H1 (cell line): ENCODE measurements around the gene ZBTB26. TPM values are rescaled to one million over a fixed set of nuclear protein-coding genes. Genes with fewer than 3 reads are reported as not detected.

ENCODE experiments used
- CTCF ChIA-PET: fragments of 300-600 bp; sonication (Branson Sonifier 250); formaldehyde crosslinking; loops from one replicate; lab custom pipeline; 2021; ENCODE audit not compliant: partially characterized antibody; lab: Charles Lee
- POLR2A ChIA-PET: fragments of 300-600 bp; sonication (Branson Sonifier 250); formaldehyde crosslinking; loops from one replicate; lab custom pipeline; 2021; ENCODE audit warnings: inconsistent platforms; ENCODE audit not compliant: partially characterized antibody; lab: Charles Lee
- DNase-seq, 2 experiments: peaks; one replicate each; pipeline versions ENCODE4 v3.0.0 to v3.0.0-alpha.2; 2010 to 2022; ENCODE audit warnings: low spot score in 2 of 2, low read depth in 1 of 2, mixed read lengths in 1 of 2
- FAIRE-seq: peaks from 2 replicates; lab custom pipeline; 2011; peaks lifted over from hg19 to GRCh38; lab: Jason Lieb, UNC
- H2AFZ ChIP-seq: 2 replicates; pipeline ENCODE4 v1.8.1; 2012; ENCODE audit warnings: low read length, inconsistent platforms
- H2AK5ac ChIP-seq: 2 replicates; pipeline ENCODE4 v1.6.1; 2013; ENCODE audit warnings: low read depth, low read length
- H2BK120ac ChIP-seq: replicated peaks from 2 replicates; pipeline ENCODE3; 2013; ENCODE audit warnings: low read depth, low read length, inconsistent platforms
- H2BK12ac ChIP-seq: 2 replicates; pipeline ENCODE4 v1.6.1; 2013; ENCODE audit warnings: low read depth, low read length
- H2BK15ac ChIP-seq: 2 replicates; pipeline ENCODE4 v1.6.1; 2013; ENCODE audit warnings: low read length
- H2BK20ac ChIP-seq: 2 replicates; pipeline ENCODE4 v1.6.1; 2013; ENCODE audit warnings: low read length
- H2BK5ac ChIP-seq: 2 replicates; pipeline ENCODE4 v1.6.1; 2013; ENCODE audit warnings: low read depth, low read length
- H3K14ac ChIP-seq: 2 replicates; pipeline ENCODE4 v1.6.1; 2013; ENCODE audit warnings: inconsistent platforms; ENCODE audit not compliant: insufficient read length
- H3K18ac ChIP-seq: 2 replicates; pipeline ENCODE4 v1.6.1; 2013; ENCODE audit warnings: low read length; ENCODE audit errors: extremely low read depth
- H3K23ac ChIP-seq: 2 replicates; pipeline ENCODE4 v1.6.1; 2013; ENCODE audit warnings: inconsistent platforms; ENCODE audit not compliant: insufficient read length
- H3K23me2 ChIP-seq: 2 replicates; pipeline ENCODE4 v1.6.1; 2013; ENCODE audit warnings: low read depth, low read length
- H3K27ac ChIP-seq: 2 replicates; pipeline ENCODE4 v1.6.1; 2011; ENCODE audit warnings: low read depth, low read length, inconsistent platforms
- H3K27me3 ChIP-seq, 4 experiments: replicated peaks in 1 of 4; 1 replicate in 1 of 4; 2 replicates in 3 of 4; pipeline versions ENCODE4 v1.6.1 to v1.8.1; 2011 to 2013; ENCODE audit warnings: low read length in 3 of 4, mild to moderate bottlenecking in 3 of 4, inconsistent platforms in 2 of 4, mixed read lengths in 2 of 4, moderate library complexity in 1 of 4; ENCODE audit not compliant: control insufficient read depth in 3 of 4, insufficient read depth in 3 of 4; ENCODE audit errors: extremely low read depth in 1 of 4
- H3K36me3 ChIP-seq, 4 experiments: 2 replicates each; pipeline versions ENCODE4 v1.6.1 to v1.8.1; 2011 to 2013; ENCODE audit warnings: mild to moderate bottlenecking in 4 of 4, low read length in 3 of 4, moderate library complexity in 2 of 4, control low read depth in 1 of 4, inconsistent platforms in 1 of 4; ENCODE audit not compliant: insufficient read depth in 4 of 4, control insufficient read depth in 2 of 4
- H3K4ac ChIP-seq: replicated peaks from 2 replicates; pipeline ENCODE3; 2013; ENCODE audit warnings: low read length, low read depth, mixed read lengths, inconsistent platforms; ENCODE audit not compliant: insufficient read length
- H3K4me1 ChIP-seq, 4 experiments: replicated peaks in 1 of 4; 1 replicate in 1 of 4; 2 replicates in 3 of 4; pipeline versions ENCODE4 v1.6.1 to v1.8.1; 2011 to 2013; ENCODE audit warnings: low read length in 3 of 4, inconsistent platforms in 2 of 4, mixed read lengths in 1 of 4; ENCODE audit not compliant: insufficient read depth in 4 of 4, control insufficient read depth in 3 of 4
- H3K4me2 ChIP-seq, 2 experiments: 2 replicates each; pipeline versions ENCODE4 v1.6.1 to v1.8.1; 2011 to 2013; ENCODE audit warnings: low read depth in 2 of 2, low read length in 2 of 2, control low read depth in 1 of 2, inconsistent platforms in 1 of 2, mild to moderate bottlenecking in 1 of 2; ENCODE audit not compliant: insufficient read depth in 1 of 2
- H3K4me3 ChIP-seq, 4 experiments: fragments of 200-600, 300-600 bp in 1 of 4; sonication (generic), shearing (Covaris generic), sonication (Bioruptor Twin) in 1 of 4; 2 replicates each; pipeline versions ENCODE4 v1.5.1 to v1.8.1; 2011 to 2016; ENCODE audit warnings: low read length in 4 of 4, low read depth in 3 of 4, control low read depth in 2 of 4, inconsistent platforms in 2 of 4, mild to moderate bottlenecking in 2 of 4, mixed read lengths in 1 of 4, moderate library complexity in 1 of 4; ENCODE audit not compliant: insufficient read depth in 2 of 4; ENCODE audit errors: extremely low read depth in 1 of 4
- H3K56ac ChIP-seq: replicated peaks from 2 replicates; pipeline ENCODE3; 2013; ENCODE audit warnings: low read depth, mild to moderate bottlenecking, mixed read lengths, low read length, inconsistent platforms; ENCODE audit not compliant: insufficient read length
- H3K79me1 ChIP-seq: 2 replicates; pipeline ENCODE4 v1.6.1; 2013; ENCODE audit warnings: low read depth, low read length, control low read depth
- H3K79me2 ChIP-seq, 2 experiments: 2 replicates each; pipeline versions ENCODE4 v1.6.1 to v1.8.1; 2012 to 2013; ENCODE audit warnings: low read length in 2 of 2, mild to moderate bottlenecking in 2 of 2, inconsistent platforms in 1 of 2; ENCODE audit not compliant: insufficient read depth in 2 of 2, control insufficient read depth in 1 of 2
- H3K9ac ChIP-seq, 4 experiments: replicated peaks in 1 of 4; 1 replicate in 1 of 4; 2 replicates in 3 of 4; pipeline versions ENCODE4 v1.6.1 to v1.8.1; 2011 to 2013; ENCODE audit warnings: low read depth in 3 of 4, low read length in 3 of 4, control low read depth in 2 of 4, mild to moderate bottlenecking in 2 of 4, moderate library complexity in 2 of 4, inconsistent platforms in 1 of 4; ENCODE audit errors: extremely low read depth in 1 of 4
- H3K9me3 ChIP-seq, 2 experiments: 2 replicates each; pipeline versions ENCODE4 v1.6.1 to v1.8.1; 2012 to 2013; ENCODE audit warnings: mild to moderate bottlenecking in 2 of 2, moderate library complexity in 2 of 2, control low read depth in 1 of 2, inconsistent platforms in 1 of 2, low read depth in 1 of 2, low read length in 1 of 2, mixed read lengths in 1 of 2; ENCODE audit not compliant: insufficient read depth in 2 of 2
- H4K20me1 ChIP-seq, 2 experiments: replicated peaks in 1 of 2; 2 replicates each; pipeline versions ENCODE3 to v1.8.1; 2011 to 2013; ENCODE audit warnings: inconsistent platforms in 2 of 2, low read length in 2 of 2, mild to moderate bottlenecking in 1 of 2; ENCODE audit not compliant: insufficient read depth in 2 of 2, control insufficient read depth in 1 of 2
- H4K5ac ChIP-seq: 2 replicates; pipeline ENCODE4 v1.6.1; 2013; ENCODE audit warnings: low read length, low read depth, mixed read lengths, inconsistent platforms; ENCODE audit not compliant: insufficient read length
- H4K8ac ChIP-seq: 2 replicates; pipeline ENCODE4 v1.8.0; 2013; ENCODE audit warnings: mild to moderate bottlenecking, moderate library complexity, low read length, inconsistent platforms; ENCODE audit not compliant: insufficient read depth; ENCODE audit errors: extremely low read depth
- H4K91ac ChIP-seq: replicated peaks from 2 replicates; pipeline ENCODE3; 2013; ENCODE audit warnings: low read length, mixed read lengths, inconsistent platforms; ENCODE audit not compliant: insufficient read length
- E2F6 ChIP-seq: IDR thresholded peaks from 2 replicates; pipeline ENCODE4 v1.6.1; 2012; ENCODE audit warnings: inconsistent platforms
- POLR2A ChIP-seq, 2 experiments: IDR thresholded peaks; 1 replicate in 1 of 2; 2 replicates in 1 of 2; pipeline ENCODE4 v1.6.1; 2011; ENCODE audit warnings: low read depth in 2 of 2, low read length in 2 of 2, mild to moderate bottlenecking in 2 of 2; ENCODE audit errors: control extremely low read depth in 1 of 2
- RXRA ChIP-seq: IDR thresholded peaks from 2 replicates; pipeline ENCODE4 v1.6.1; 2011; ENCODE audit warnings: low read depth, mild to moderate bottlenecking, low read length, moderate library complexity; ENCODE audit not compliant: insufficient read depth
- TAF7 ChIP-seq: optimal IDR thresholded peaks from 2 replicates; pipeline ENCODE3; 2011; ENCODE audit warnings: low read depth, mild to moderate bottlenecking, inconsistent platforms, low read length, moderate library complexity, borderline replicate concordance
- WGBS, 2 experiments: shearing (Covaris generic) in 1 of 2; methylation state at CpG; one replicate each; pipeline versions ENCODE4 v1.1.6 to v1.1.7; 2013 to 2015; ENCODE audit warnings: low lambda C conversion rate in 2 of 2, mixed read lengths in 2 of 2, inconsistent platforms in 1 of 2, low coverage in 1 of 2, missing lambda C conversion rate in 1 of 2; ENCODE audit not compliant: insufficient replicate concordance in 2 of 2, insufficient coverage in 1 of 2, insufficient read length in 1 of 2; ENCODE audit errors: extremely low coverage in 1 of 2, missing lambda C conversion rate in 1 of 2; 5-methylcytosine and 5-hydroxymethylcytosine counted together
- polyA plus RNA-seq, 7 experiments: library from polyadenylated mRNA; depleted of rRNA in 3 of 7; stranded (reverse) in 5 of 7; unstranded in 2 of 7; fragments of >200 nt in 5 of 7; fragments of 200-250 nt in 2 of 7; gene quantifications; 1 replicate in 5 of 7; 2 replicates in 1 of 7; 4 replicates in 1 of 7; pipeline versions ENCODE4 v1.2.1 to v1.2.3, GENCODE V29; 2011 to 2013; ENCODE audit warnings: missing spikeins in 2 of 7, mixed read lengths in 2 of 7
- total RNA-seq: library from RNA; stranded (reverse); fragmentation: NEBNext Ultra II Directional; extraction: Animal tissue kit (Norgen Biotek cat#: 25700); gene quantifications from 2 replicates; pipeline ENCODE4 v1.2.1, GENCODE V29; 2021

The ZBTB26 gene
- total and polyA plus RNA-seq, 2 of the 8 experiments (the other 6 are each of a cell fraction or from before 2014, with no cell fraction given) = 5.7 to 7.4 TPM

GRCh38 chr9:122936464-122936863, 5.2 kb upstream of the ZBTB26 start:
- H3K27ac ChIP-seq = no peak overlapping the region
- H2BK5ac ChIP-seq = no peak overlapping the region
- peaks cover 9% of the 10 kb centered on the region for H3K23me2 ChIP-seq
- H3K23ac ChIP-seq = no peak overlapping the region
- WGBS, 2 experiments = 98% methylated on average over 5 of the region's 5 CpGs; no CpG with 5 or more reads in 1 of the 2 experiments
- no peak overlapping the region for H3K4ac ChIP-seq
- DNase-seq (no peak), FAIRE-seq (no peak)
- CTCF ChIA-PET = no interaction called here
- H3K9ac ChIP-seq = no peak overlapping the region
- no peak overlapping the region for H2AFZ ChIP-seq
- no peak overlapping the region for H2BK12ac ChIP-seq
- POLR2A ChIA-PET = interaction anchor here (2.1 kb wide), 1 partner anchor 23 kb away, joined by 6 read pairs; the partner anchor contains the start of gene ZBTB6
- peaks cover 8 to 15% (median 9%) of the 10 kb centered on the region in 4 experiments; a peak in 7 of 8 replicates for H3K36me3 ChIP-seq
- H3K4me2 ChIP-seq = no peak overlapping the region
- H3K79me2 ChIP-seq = peaks cover 4 to 48% of the 10 kb centered on the region in 2 experiments
- H2AK5ac ChIP-seq = no peak overlapping the region
- H2BK20ac ChIP-seq = no peak overlapping the region
- H3K4me3 ChIP-seq = no peak overlapping the region
- no peak overlapping the region for H4K5ac ChIP-seq
- H3K14ac ChIP-seq = no peak overlapping the region
- no peak overlapping the region for H2BK15ac ChIP-seq
- H3K4me1 ChIP-seq = peaks cover 0 to 3% (median 1%) of the 10 kb centered on the region in 4 experiments; a peak in 2 of 7 replicates
- no peak overlapping the region for H3K18ac ChIP-seq
- H3K9me3 ChIP-seq = no peaks in the 10 kb centered on the region
- H4K91ac ChIP-seq = no peak overlapping the region
- H3K27me3 ChIP-seq = no peaks in the 10 kb centered on the region
- peaks cover under 1 to 4% of the 10 kb centered on the region in 2 experiments for H4K20me1 ChIP-seq
- H4K8ac ChIP-seq = no peak overlapping the region
- H3K79me1 ChIP-seq = 0 out of 2 replicates have a peak, but pooled peaks cover 3% of the 10 kb centered on the region
- no peak overlapping the region for H2BK120ac ChIP-seq
- TF ChIP-seq RXRA = no peak
- TF ChIP-seq TAF7 = no peak
- no peak for TF ChIP-seq POLR2A (IDR thresholded peaks at IDR 0.05; ENCODE audit: control extremely low read depth in 1 of 2, low read depth in 2 of 2, low read length in 2 of 2)
- no peak for TF ChIP-seq E2F6
- H3K56ac ChIP-seq = no peak overlapping the region
